Choroid plexus epithelial cell (primary cell): ENCODE measurements around the gene AKR1D1.

Experiments
- DNase-seq: peaks from one replicate; pipeline ENCODE4 v3.0.0-alpha.2; 2010; ENCODE audit warnings: low read depth
- H3K4me3 ChIP-seq: 2 replicates; pipeline ENCODE4 v1.5.1; 2011; ENCODE audit warnings: low read depth, mild to moderate bottlenecking, control low read depth, low read length, moderate library complexity
- TF ChIP-seq, protein P1 (sequence below): conservative IDR thresholded peaks from 2 replicates; pipeline ENCODE4 v1.5.1; 2011; ENCODE audit warnings: low read depth, mild to moderate bottlenecking, control low read depth, inconsistent platforms, low read length, moderate library complexity

The AKR1D1 gene, protein sequence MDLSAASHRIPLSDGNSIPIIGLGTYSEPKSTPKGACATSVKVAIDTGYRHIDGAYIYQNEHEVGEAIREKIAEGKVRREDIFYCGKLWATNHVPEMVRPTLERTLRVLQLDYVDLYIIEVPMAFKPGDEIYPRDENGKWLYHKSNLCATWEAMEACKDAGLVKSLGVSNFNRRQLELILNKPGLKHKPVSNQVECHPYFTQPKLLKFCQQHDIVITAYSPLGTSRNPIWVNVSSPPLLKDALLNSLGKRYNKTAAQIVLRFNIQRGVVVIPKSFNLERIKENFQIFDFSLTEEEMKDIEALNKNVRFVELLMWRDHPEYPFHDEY

DNA sequence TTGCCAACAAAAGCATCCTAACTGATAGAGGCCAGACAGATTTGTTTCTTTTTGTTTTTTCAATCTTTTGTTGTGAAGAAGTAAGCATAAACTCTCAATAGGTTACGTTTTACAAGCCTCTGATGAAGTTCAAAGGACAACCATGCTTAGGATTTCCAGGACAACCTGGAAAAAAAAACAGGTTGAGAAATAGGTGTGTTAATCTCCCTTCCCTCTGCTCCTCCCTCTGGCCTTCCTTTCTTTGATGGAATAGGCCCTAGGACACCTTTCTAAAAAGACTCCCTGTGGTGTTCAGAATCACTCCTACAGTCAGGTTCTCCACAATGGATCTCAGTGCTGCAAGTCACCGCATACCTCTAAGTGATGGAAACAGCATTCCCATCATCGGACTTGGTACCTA is at the start of gene AKR1D1:
TSS of gene AKR1D1 (plus strand) at position 264 of the 400 bp plus-strand sequence. CDS start at position 324, 60 bp downstream.
- no peak for DNase-seq
- TF ChIP-seq, protein P1, sequence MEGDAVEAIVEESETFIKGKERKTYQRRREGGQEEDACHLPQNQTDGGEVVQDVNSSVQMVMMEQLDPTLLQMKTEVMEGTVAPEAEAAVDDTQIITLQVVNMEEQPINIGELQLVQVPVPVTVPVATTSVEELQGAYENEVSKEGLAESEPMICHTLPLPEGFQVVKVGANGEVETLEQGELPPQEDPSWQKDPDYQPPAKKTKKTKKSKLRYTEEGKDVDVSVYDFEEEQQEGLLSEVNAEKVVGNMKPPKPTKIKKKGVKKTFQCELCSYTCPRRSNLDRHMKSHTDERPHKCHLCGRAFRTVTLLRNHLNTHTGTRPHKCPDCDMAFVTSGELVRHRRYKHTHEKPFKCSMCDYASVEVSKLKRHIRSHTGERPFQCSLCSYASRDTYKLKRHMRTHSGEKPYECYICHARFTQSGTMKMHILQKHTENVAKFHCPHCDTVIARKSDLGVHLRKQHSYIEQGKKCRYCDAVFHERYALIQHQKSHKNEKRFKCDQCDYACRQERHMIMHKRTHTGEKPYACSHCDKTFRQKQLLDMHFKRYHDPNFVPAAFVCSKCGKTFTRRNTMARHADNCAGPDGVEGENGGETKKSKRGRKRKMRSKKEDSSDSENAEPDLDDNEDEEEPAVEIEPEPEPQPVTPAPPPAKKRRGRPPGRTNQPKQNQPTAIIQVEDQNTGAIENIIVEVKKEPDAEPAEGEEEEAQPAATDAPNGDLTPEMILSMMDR, result no peak
- no peak within 1 kb of the TSS for H3K4me3 ChIP-seq

DNA sequence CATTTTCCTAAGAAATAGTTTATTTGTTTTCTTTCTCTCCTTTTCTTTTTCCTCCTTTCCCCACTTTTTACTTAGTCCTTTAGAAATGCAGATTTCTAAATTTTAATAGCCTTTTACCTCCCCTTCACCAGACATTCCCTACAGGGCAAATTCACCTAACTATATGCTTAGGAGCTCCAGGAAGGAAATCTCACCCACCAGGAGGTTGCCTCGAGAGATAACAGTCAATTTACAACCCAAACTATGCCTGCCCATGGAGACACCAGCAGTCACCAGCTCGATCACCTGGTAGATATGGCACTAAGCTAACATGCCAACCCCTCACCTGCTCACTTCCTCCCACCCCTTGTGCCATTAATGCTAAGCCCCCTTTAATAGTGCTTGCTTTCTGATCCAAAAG is 49.2 kb upstream of the AKR1D1 start:
- TF ChIP-seq, protein P1, result no peak
- no peak overlapping the region for H3K4me3 ChIP-seq
- DNase-seq, result no peak

DNA sequence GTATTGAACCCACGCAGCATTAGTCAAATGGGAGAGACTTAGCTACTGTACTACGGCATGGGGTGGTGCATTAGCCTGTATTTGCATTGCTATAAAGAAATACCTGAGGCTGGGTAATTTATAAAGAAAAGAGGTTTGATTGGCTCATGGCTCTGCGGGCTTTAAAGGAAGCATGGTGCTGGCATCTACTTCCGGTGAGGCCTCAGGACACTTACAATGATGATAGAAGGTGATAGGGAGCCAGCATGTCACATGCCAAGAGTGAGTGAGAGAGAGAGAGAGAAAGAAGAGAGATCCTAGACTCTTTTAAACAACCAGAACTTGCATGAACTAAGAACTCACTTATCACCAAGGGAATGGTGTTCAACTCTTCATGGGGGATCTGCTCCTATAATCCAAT is 47.1 kb upstream of the AKR1D1 start:
- TF ChIP-seq, protein P1, result no peak
- no peak overlapping the region for H3K4me3 ChIP-seq
- no peak for DNase-seq

DNA sequence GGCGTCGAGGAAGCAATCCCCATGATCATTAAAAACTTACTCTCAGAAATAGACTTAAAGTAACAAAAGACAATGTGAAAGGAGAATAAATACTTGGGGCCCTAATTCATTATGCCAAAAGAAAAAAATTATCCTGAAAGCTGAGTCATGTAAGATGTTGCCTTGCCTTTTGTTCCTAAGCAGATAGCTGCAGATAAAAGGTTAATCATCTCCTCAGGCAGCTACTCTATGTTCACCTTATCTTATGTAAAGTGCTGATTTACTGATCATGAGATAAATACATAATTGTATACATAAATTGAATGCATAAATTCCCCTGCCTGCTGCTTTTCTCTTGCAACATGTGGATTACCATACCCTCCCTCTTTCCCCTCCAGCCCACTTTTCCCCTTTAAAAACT is 46.3 kb upstream of the AKR1D1 start:
- no peak overlapping the region for H3K4me3 ChIP-seq
- TF ChIP-seq, protein P1, result no peak
- no peak for DNase-seq

DNA sequence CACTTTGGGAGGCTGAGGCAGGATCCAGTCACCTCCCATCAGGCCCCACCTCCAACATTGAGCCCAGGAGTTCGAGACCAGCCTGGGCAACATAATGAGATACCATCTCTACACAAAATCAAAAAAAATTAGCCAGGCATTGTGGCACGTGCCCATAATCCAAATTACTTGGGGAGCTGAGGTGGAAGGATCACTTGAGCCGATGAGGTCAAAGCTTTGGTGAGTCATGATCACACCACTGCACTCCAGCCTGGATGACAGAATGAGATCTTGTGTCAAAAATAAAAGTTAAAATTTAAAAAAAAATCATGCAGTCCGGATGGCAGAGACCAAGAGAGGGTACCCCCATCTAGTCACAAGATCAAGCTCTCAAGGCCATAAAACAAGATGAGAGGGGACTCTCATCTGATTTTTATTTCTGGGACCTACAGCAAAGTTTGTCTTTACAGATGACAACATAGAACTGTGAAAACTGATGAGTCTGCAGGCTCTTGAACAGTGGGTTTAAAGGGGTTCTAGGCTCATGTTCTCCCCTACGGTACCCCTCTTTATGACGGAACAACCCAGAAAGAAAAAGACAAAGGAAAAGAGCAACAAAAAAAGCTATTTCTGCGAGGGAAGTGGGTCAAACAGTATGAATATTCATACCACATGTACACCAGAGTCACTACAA is 45.4 kb upstream of the AKR1D1 start:
- peak; percentile 38 for DNase-seq
- H3K4me3 ChIP-seq, result no peak overlapping the region
- TF ChIP-seq, protein P1, result no peak

DNA sequence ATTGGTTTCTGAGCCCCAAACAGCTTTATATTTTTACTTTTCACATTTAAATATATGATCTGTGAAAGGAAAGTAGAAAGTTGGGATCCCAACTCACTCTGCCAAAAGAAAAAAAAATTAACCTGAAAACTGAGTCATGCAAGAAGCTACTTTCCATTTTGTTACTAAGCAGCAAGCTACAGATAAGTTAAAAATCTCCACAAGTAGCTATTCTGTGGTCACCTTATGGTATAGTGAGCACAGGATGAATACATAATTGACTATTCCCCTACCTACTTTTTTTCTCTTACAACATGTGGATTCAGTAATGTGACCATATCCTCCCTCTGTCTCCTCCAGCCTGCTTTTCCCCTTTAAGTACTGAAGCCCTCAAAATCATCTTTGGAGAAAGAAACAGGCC is 44.1 kb upstream of the AKR1D1 start:
- no peak for DNase-seq
- H3K4me3 ChIP-seq, result no peak overlapping the region
- TF ChIP-seq, protein P1, result no peak

DNA sequence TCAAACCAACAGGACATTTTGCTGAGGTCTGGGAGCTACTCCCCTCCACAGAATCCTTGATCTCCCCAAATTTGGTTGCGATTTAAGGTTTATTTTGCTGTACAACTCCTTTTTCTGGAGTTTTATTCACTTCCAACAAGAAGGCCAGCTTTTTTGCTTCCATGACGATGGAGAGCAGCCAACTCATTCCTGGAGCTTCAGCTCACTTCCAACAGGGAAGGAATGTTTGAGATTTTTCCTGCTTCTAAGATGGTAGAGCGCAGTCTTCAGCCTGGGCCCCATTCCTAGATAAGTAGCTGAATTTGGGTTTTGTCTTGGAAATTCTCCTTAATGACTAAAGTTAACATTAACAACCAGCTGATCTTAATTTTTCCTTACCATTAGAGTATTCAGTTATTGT is 43.5 kb upstream of the AKR1D1 start:
- TF ChIP-seq, protein P1, result no peak
- peak; percentile 15 for DNase-seq
- no peak overlapping the region for H3K4me3 ChIP-seq
